Measurements from ENCODE around the gene RBM11. TPM values are rescaled to one million over a fixed set of nuclear protein-coding genes. Genes with fewer than 3 reads are reported as not detected.

The RBM11 gene
- total RNA-seq, 4 donors from 2014 or later = 0.38 to 2.9 (median 1.5) TPM

DNA sequence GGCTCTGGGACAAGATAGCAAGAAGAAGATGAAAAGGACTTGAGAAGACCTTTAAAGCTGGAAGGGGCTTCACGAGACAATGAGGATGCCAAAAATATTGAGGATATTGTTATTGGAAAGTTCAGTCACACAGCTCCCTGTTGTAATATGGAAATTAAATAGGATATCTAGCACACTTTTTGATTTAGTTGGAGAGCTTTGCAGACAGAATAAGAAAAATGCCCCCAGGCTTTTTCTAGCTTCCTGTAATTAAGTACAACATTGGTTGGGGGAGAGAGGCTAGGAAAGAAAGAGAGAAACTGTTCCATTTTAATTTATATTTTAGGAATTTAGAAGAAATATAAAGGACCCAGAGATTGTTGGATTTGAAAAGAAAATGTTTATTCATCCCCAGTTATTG, 27.5 kb downstream of the RBM11 start:
- Histone ChIP-seq H3K27ac (no peak overlapping the region), H3K27me3 (no peaks in the 10 kb centered on the region), H3K4me1 (peaks cover 3% of the 10 kb centered on the region), H3K4me3 (no peak overlapping the region), H3K9me3 (no peaks in the 10 kb centered on the region), H3K36me3 (no peaks in the 10 kb centered on the region)
- WGBS = 34% methylated on average over 1 of the region's 1 CpG
- no peak for TF ChIP-seq POLR2A (IDR thresholded peaks at IDR 0.05)
- TF ChIP-seq POLR2AphosphoS5 (IDR thresholded peaks at IDR 0.05) = no peak
- TF ChIP-seq, protein P1, sequence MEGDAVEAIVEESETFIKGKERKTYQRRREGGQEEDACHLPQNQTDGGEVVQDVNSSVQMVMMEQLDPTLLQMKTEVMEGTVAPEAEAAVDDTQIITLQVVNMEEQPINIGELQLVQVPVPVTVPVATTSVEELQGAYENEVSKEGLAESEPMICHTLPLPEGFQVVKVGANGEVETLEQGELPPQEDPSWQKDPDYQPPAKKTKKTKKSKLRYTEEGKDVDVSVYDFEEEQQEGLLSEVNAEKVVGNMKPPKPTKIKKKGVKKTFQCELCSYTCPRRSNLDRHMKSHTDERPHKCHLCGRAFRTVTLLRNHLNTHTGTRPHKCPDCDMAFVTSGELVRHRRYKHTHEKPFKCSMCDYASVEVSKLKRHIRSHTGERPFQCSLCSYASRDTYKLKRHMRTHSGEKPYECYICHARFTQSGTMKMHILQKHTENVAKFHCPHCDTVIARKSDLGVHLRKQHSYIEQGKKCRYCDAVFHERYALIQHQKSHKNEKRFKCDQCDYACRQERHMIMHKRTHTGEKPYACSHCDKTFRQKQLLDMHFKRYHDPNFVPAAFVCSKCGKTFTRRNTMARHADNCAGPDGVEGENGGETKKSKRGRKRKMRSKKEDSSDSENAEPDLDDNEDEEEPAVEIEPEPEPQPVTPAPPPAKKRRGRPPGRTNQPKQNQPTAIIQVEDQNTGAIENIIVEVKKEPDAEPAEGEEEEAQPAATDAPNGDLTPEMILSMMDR (IDR thresholded peaks at IDR 0.05) = no peak
- TF ChIP-seq EP300 (IDR thresholded peaks at IDR 0.05) = no peak
- no peak for DNase-seq (ENCODE audit: low spot score in 2 of 2)

DNA sequence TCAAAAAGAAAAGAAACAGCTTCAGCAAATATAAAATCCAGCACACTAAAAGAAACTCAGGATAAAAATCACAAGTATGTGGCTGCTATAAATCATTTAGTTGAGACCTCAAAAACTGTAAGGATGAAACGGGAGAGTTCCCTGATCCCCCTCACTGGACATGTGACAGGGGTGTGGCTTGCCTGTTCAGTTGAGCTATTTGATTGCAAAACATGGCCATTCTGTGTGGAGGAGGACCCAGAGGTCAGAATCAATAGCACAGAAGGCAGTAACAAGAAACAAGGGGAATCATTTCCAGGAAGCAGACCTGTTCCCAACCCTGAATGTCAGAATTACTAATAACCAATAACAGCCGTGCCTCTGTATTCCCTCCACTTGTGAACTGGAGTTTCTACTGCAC, 27.9 kb downstream of the RBM11 start:
- no peaks in the 10 kb centered on the region for H3K27me3 ChIP-seq
- DNase-seq (ENCODE audit: low spot score in 2 of 2) = no peak
- H3K36me3 ChIP-seq = no peaks in the 10 kb centered on the region
- no peak for TF ChIP-seq EP300 (IDR thresholded peaks at IDR 0.05)
- TF ChIP-seq POLR2AphosphoS5 (IDR thresholded peaks at IDR 0.05) = no peak
- TF ChIP-seq POLR2A (IDR thresholded peaks at IDR 0.05) = no peak
- TF ChIP-seq, protein P1 (IDR thresholded peaks at IDR 0.05) = no peak
- H3K9me3 ChIP-seq = no peaks in the 10 kb centered on the region
- 32% methylated on average over 2 of the region's 2 CpGs for WGBS
- H3K4me3 ChIP-seq = no peak overlapping the region
- H3K27ac ChIP-seq = no peak overlapping the region
- H3K4me1 ChIP-seq = peaks cover 3% of the 10 kb centered on the region

DNA sequence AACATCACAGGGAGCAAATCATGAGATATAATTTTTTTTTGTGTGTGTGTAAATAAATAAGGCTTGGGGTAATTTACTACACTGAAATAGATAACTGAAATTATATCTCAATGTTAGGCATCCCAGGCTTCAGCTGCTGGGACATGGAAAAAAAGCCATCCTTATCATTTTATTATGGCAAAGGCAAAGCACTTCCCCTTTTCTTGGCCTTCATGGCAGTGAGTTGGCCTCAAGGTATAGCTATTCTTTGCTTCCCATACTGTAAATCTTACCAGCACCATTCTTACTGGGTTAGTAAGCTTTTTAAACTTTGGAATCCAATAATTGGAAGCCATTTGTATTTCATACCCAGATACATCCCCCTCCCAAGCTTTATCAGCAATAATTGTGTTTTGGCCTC, 29.0 kb downstream of the RBM11 start:
- H3K27ac ChIP-seq = no peak overlapping the region
- H3K9me3 ChIP-seq = peaks cover 3% of the 10 kb centered on the region
- H3K27me3 ChIP-seq = no peaks in the 10 kb centered on the region
- H3K36me3 ChIP-seq = no peaks in the 10 kb centered on the region
- H3K4me1 ChIP-seq = peaks cover 3% of the 10 kb centered on the region
- TF ChIP-seq POLR2AphosphoS5 (IDR thresholded peaks at IDR 0.05) (no peak), POLR2A (IDR thresholded peaks at IDR 0.05) (no peak), EP300 (IDR thresholded peaks at IDR 0.05) (no peak)
- TF ChIP-seq, protein P1 (IDR thresholded peaks at IDR 0.05) = no peak
- DNase-seq (ENCODE audit: low spot score in 2 of 2) = no peak
- H3K4me3 ChIP-seq = no peak overlapping the region

DNA sequence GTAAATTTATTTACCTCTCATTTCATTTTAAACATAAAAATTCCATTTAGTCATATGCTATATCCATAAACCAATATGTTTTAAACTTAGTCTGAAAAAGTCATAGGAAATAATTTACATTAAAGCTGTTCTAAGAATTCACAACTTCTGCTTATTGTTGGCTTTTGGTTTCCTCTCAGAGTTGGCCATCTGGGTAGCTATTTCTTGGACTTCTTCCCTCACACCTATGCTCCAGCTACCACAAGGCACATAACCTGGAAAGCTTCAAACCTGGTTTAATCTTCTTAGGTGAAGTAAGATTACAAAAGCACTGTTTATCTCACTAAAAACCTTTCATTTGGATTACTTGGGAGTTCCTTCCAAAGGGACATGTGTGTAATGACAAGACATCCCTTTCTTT, 29.8 kb downstream of the RBM11 start:
- Histone ChIP-seq H3K4me3 (no peak overlapping the region), H3K36me3 (no peaks in the 10 kb centered on the region), H3K27ac (no peak overlapping the region), H3K27me3 (no peaks in the 10 kb centered on the region), H3K9me3 (peaks cover 5% of the 10 kb centered on the region), H3K4me1 (peaks cover 3% of the 10 kb centered on the region)
- TF ChIP-seq POLR2A (IDR thresholded peaks at IDR 0.05) = no peak
- TF ChIP-seq POLR2AphosphoS5 (IDR thresholded peaks at IDR 0.05) = no peak
- TF ChIP-seq, protein P1 (IDR thresholded peaks at IDR 0.05) = no peak
- no peak for TF ChIP-seq EP300 (IDR thresholded peaks at IDR 0.05)
- DNase-seq (ENCODE audit: low spot score in 2 of 2) = no peak

DNA sequence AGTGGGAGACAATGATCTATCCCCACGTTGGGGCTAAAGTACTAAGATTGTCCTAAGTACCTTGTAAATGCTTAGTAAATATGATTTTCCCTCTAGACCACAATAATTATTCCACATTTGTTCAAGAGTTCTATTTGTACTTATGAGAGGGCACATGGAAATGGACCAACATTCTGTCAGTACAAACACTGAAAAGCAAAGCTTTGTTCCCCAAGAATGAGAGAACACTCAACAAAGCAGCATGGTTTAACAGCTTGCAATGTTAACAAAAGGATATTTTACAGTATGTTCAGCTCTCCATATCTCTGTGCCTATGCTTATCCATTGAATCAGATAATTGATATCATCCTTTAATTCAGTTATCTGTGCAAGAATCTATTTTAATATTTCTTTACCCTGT, 35.4 kb downstream of the RBM11 start:
- WGBS = 49% methylated on average over 1 of the region's 1 CpG
- H3K27ac ChIP-seq = no peak overlapping the region
- no peak overlapping the region for H3K4me3 ChIP-seq
- H3K4me1 ChIP-seq = no peaks in the 10 kb centered on the region
- no peak for DNase-seq (ENCODE audit: low spot score in 2 of 2)
- TF ChIP-seq EP300 (IDR thresholded peaks at IDR 0.05) = no peak
- H3K9me3 ChIP-seq = peaks cover 5% of the 10 kb centered on the region
- no peaks in the 10 kb centered on the region for H3K27me3 ChIP-seq
- H3K36me3 ChIP-seq = no peaks in the 10 kb centered on the region

DNA sequence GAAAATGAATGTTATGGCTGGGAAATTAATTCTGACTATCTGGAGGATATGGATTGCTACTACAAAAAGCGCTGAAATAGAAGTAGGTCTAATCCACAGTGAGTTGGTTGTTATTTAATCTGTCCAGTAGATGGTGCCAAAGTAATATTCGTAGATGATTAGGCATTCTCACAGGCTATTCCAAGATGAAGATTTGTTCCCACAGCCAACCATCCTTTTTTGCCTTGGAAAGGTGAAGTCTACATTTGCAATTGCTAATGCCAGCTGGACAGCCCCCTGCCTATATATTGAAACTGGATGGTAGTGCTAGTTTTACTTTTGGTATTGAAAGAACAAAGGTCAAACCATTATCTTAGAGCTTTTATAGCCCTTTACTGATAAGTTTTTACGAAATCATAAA, 43.8 kb downstream of the RBM11 start:
- no peaks in the 10 kb centered on the region for H3K4me1 ChIP-seq
- no peak for DNase-seq (ENCODE audit: low spot score in 2 of 2)
- 45% methylated on average over 3 of the region's 3 CpGs for WGBS

More for the DNA sequence above, 43.8 kb downstream of the RBM11 start:
- Histone ChIP-seq H3K27me3 (peaks cover 3% of the 10 kb centered on the region), H3K36me3 (no peaks in the 10 kb centered on the region), H3K9me3 (no peaks in the 10 kb centered on the region), H3K4me3 (no peak overlapping the region), H3K27ac (no peak overlapping the region)
- TF ChIP-seq, protein P1 (IDR thresholded peaks at IDR 0.05) = peak; percentile 27 to 39
- TF ChIP-seq POLR2AphosphoS5 (IDR thresholded peaks at IDR 0.05) (no peak), EP300 (IDR thresholded peaks at IDR 0.05) (no peak), POLR2A (IDR thresholded peaks at IDR 0.05) (no peak)

All from suprapubic skin (tissue), 4 donors.